ENCODE results near the gene TAS1R1.

Gene TAS1R1

GRCh38 chr1:6614019-6614928 is 59.2 kb downstream of the TAS1R1 start:
- no peak for DNase-seq

GRCh38 chr1:6614929-6615785 is 60.0 kb downstream of the TAS1R1 start:
- DNase-seq = no peak

GRCh38 chr1:6619045-6619444 is 63.9 kb downstream of the TAS1R1 start:
- DNase-seq = no peak

GRCh38 chr1:6621429-6622391 is 66.6 kb downstream of the TAS1R1 start:
- no peak for DNase-seq

GRCh38 chr1:6622396-6623152 is 67.5 kb downstream of the TAS1R1 start:
- DNase-seq = no peak

GRCh38 chr1:6623269-6623965 is 68.3 kb downstream of the TAS1R1 start:
- DNase-seq = no peak

- DNase-seq = peak; percentile 84
These were observed 69.8 kb downstream of the TAS1R1 start, which contains the start of gene THAP3 for GRCh38 chr1:6624710-6625583. Gene THAP3 (plus strand): TSS chr1:6624868. CDS start chr1:6625219, 351 bp downstream.

- DNase-seq = no peak
These were observed 70.6 kb downstream of the TAS1R1 start for GRCh38 chr1:6625584-6626149.

GRCh38 chr1:6627031-6627430 is 71.9 kb downstream of the TAS1R1 start:
- no peak for DNase-seq

- no peak for DNase-seq
These were observed 72.9 kb downstream of the TAS1R1 start for GRCh38 chr1:6627841-6628545.

- no peak for DNase-seq
These were observed 73.9 kb downstream of the TAS1R1 start for GRCh38 chr1:6628971-6629479.

Measured in GOT3 (cell line).